NCI-H1930 (cell line): ENCODE data around the gene BAIAP2L2.
"Not testable (repeated sequence)": the region's sequence is repeated elsewhere in the genome, so short reads cannot be mapped to it uniquely, and the experiment has no call there.

ENCODE experiments used
- DNase-seq, 2 experiments: peaks; one replicate each; lab custom pipeline; 2025; lab: John Stamatoyannopoulos, UW

Gene BAIAP2L2

GRCh38 chr22:38038890-38039812, 71.3 kb downstream of the BAIAP2L2 start:
- no peak for DNase-seq

DNA sequence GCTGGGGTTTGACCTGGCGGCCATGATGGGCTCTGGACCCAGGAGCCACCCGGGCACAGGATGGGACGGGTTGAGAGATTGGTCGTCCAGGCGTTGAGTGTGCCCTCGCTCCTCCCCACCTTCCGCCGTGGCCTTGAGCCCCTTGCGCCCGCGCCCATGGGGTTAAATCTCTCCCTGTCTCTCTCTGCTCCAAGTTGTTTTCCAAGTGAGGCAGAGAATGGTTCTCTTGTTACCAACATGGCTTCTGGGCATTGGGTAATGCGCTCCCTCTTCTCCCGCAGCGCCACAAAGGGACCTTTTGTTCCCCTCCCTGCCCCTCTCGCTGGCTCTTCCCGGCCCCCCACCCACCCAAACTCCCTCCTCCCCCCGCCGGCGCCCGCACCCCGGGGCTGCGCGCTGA, 72.1 kb downstream of the BAIAP2L2 start:
- DNase-seq, result no peak

DNA sequence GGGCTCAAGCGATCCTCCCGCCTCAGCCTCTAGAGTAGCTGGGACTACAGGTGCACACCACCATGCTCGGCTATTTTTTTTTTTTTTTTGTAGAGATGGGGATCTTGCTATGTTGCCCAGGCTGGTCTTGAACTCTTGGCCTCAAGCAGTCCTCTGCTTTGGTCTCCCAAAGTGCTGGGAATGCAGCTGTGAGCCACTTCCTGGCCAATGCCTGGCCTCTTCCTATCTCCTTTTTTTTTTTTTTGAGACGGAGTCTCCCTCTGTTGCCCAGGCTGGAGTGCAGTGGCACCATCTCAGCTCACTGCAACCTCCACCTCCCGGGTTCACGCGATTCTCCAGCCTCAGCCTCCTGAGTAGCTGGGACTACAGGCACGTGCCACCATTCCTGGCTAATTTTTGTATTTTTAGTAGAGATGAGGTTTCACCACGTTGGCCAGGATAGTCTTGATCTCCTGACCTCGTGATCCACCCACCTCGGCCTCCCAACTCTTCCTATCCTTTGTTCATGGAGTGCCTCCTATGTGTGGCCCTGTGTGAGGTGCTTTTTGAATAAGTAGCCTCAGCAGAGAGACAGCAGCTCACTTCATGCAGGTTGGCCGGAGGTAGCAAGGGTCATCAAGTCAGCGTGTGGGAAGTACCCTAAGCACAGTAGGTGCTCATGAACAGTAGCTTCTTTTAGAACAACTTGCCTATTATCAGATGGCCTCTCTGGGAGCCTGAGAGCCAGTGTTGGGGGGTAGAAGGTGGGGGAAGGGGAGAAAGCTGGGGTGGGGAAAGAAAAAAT, 72.9 kb downstream of the BAIAP2L2 start:
- DNase-seq, result not testable (repeated sequence)

DNA sequence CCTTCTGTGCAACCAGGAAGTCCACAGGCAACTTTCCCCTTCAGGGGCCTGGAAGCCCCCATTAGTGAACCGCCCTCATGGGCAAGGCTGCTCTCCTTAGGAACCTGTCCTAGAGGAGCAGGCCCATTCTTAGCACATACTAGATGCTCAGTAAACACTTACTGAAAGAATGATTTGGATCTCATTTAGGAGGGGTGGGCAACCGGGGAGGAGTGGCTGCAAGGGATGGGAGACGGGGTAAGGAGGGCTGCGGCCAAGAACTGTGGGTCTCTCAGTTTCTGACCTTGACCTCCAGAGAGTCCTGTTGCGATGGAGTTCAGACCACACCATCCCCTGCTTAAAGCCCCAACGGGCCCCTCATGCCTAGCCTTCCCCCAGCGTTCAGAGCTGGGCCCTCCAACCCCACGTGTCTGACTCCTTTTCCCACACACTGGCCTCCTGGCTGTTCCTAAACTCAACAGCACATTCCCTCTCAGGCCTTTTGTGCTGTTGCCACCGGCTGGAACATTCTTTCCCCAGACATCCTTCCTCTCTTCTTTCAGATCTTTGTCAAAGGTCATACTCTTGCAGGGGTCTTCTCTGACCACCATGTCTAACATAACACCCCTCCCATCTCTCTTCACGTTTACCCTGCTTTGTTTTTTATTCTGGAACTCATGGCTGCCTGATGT, 74.0 kb downstream of the BAIAP2L2 start:
- DNase-seq, result no peak

- DNase-seq, result no peak
These were observed 75.0 kb downstream of the BAIAP2L2 start for GRCh38 chr22:38035530-38035885.
